SIG-M5 treated with dmso at 0.1 percent for 504 hours (cell line): ENCODE results near the gene SPOCK2.

ENCODE experiments used
- DNase-seq: peaks from one replicate; lab custom pipeline; 2025; ENCODE audit not compliant: unreplicated experiment; lab: John Stamatoyannopoulos, UW

The SPOCK2 gene

GRCh38 chr10:72058989-72059842, 29.1 kb downstream of the SPOCK2 start:
- no peak for DNase-seq

GRCh38 chr10:72058347-72058898, 29.9 kb downstream of the SPOCK2 start:
- DNase-seq = no peak

GRCh38 chr10:72056932-72057751, 31.2 kb downstream of the SPOCK2 start:
- no peak for DNase-seq

- DNase-seq = no peak
Observed at GRCh38 chr10:72056113-72056512, 32.2 kb downstream of the SPOCK2 start.

- no peak for DNase-seq
Observed at GRCh38 chr10:72053690-72054089, 34.7 kb downstream of the SPOCK2 start.

GRCh38 chr10:72050873-72051272, 37.5 kb downstream of the SPOCK2 start:
- no peak for DNase-seq

- no peak for DNase-seq
Observed at GRCh38 chr10:72049969-72050781, 38.2 kb downstream of the SPOCK2 start.

- DNase-seq = no peak
Observed at GRCh38 chr10:72049472-72049871, 38.9 kb downstream of the SPOCK2 start.

GRCh38 chr10:72048450-72049124, 39.8 kb downstream of the SPOCK2 start:
- DNase-seq = peak; percentile 86

- DNase-seq = no peak
Observed at GRCh38 chr10:72045586-72045985, 42.8 kb downstream of the SPOCK2 start.

- DNase-seq = no peak
Observed at GRCh38 chr10:72044417-72045041, 43.8 kb downstream of the SPOCK2 start.

- DNase-seq = no peak
Observed at GRCh38 chr10:72043016-72043834, 45.1 kb downstream of the SPOCK2 start.

- DNase-seq = no peak
Observed at GRCh38 chr10:72041491-72041890, 46.9 kb downstream of the SPOCK2 start.

GRCh38 chr10:72039377-72039776, 49.0 kb downstream of the SPOCK2 start:
- DNase-seq = no peak

- DNase-seq = no peak
Observed at GRCh38 chr10:72038458-72039001, 49.8 kb downstream of the SPOCK2 start.

- DNase-seq = no peak
Observed at GRCh38 chr10:72037811-72038210, 50.5 kb downstream of the SPOCK2 start.

- DNase-seq = no peak
Observed at GRCh38 chr10:72037266-72037665, 51.1 kb downstream of the SPOCK2 start.

GRCh38 chr10:72035252-72035887, 53.0 kb downstream of the SPOCK2 start:
- no peak for DNase-seq
